ENCODE data around the gene PLEKHG7. TPM values are rescaled to one million over a fixed set of nuclear protein-coding genes. Genes with fewer than 3 reads are reported as not detected.
A peak's percentile ranks its signal among the peaks of the same experiment; 100 is the strongest.
"Not testable (repeated sequence)": the region's sequence is repeated elsewhere in the genome, so short reads cannot be mapped to it uniquely, and the experiment has no call there.

PLEKHG7 gene, protein sequence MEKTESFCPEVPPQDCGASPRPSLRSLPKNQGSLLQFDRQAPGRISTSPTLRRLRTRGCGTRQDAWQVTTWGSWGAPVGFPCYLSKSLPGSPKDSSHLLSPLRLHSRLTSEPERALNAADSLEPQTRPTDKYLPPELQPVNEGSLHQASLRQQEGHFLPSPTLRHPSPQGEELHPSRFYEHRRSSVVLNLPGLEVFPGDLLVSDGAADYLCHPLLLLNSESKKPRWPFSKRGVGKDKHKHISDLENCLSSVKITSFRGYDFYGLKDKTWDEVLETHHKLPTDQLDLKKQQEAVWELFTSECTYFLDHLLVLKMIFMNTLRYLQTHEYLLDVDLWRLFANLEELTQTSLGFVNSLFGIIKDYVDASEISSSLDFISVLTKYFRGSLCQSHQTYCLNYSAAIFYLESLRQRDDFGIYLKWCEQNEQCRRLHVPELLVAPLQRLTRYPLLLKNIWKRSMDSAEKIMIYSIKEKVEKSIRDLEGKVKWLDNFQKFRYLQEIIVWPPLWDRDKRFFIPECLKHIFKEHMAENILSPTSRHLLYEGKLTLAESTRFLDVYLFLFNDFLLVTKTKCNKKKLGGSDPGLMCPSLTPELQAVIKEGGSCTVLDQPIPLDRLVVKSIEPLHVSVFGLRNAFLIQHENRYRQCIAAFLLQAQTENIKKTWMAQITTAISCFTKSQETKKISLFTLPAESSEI
- 1.5 TPM for total RNA-seq
- polyA plus RNA-seq (ENCODE audit: insufficient read depth, low read depth, low replicate concordance): 0.45 TPM
- long read RNA-seq, donor 1: 0 reads
- long read RNA-seq, donor 2: 0 reads
- long read RNA-seq, donor 3: 0 reads
- long read RNA-seq, donor 4: 0 reads
- long read RNA-seq, donor 5: 0 reads
- long read RNA-seq, donor 6: 0 reads
- long read RNA-seq, donor 7, partial matches to known transcripts: 0 of 10 reads
- long read RNA-seq, donor 7, other reads (novel, unspliced or antisense): 10 of 10 reads
- long read RNA-seq, donor 8: 0 reads
- long read RNA-seq, donor 9: 0 reads
- long read RNA-seq, donor 10: 0 reads

- no peaks in the 10 kb centered on the region for H3K36me3 ChIP-seq (ENCODE audit: control insufficient read depth in 2 of 3, insufficient read depth in 3 of 3, low read length in 3 of 3)
- no peaks in the 10 kb centered on the region for H3K9me3 ChIP-seq (ENCODE audit: control insufficient read depth in 2 of 3, insufficient read depth in 1 of 3, low read length in 3 of 3)
- intact Hi-C loops (cut with DNase I): no loop called here
- FAIRE-seq (no peak), DNase-seq (peak in 4 of 5 donors; percentile 24 to 75 (median 54))
- no peaks in the 10 kb centered on the region for H3K27me3 ChIP-seq (ENCODE audit: control insufficient read depth, insufficient read depth, low read length)
- H3K4me3 ChIP-seq (ENCODE audit: low read length in 3 of 3): peak within 1 kb of the TSS; percentile 57 to 81 (median 74)
- TF ChIP-seq, protein P1, sequence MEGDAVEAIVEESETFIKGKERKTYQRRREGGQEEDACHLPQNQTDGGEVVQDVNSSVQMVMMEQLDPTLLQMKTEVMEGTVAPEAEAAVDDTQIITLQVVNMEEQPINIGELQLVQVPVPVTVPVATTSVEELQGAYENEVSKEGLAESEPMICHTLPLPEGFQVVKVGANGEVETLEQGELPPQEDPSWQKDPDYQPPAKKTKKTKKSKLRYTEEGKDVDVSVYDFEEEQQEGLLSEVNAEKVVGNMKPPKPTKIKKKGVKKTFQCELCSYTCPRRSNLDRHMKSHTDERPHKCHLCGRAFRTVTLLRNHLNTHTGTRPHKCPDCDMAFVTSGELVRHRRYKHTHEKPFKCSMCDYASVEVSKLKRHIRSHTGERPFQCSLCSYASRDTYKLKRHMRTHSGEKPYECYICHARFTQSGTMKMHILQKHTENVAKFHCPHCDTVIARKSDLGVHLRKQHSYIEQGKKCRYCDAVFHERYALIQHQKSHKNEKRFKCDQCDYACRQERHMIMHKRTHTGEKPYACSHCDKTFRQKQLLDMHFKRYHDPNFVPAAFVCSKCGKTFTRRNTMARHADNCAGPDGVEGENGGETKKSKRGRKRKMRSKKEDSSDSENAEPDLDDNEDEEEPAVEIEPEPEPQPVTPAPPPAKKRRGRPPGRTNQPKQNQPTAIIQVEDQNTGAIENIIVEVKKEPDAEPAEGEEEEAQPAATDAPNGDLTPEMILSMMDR (IDR thresholded peaks at IDR 0.05; ENCODE audit: borderline replicate concordance, extremely low read depth, insufficient read depth): no peak
- H3K27ac ChIP-seq (ENCODE audit: low read depth in 2 of 2, low read length in 2 of 2): peak within 1 kb of the TSS; percentile 11 to 81
- H3K9ac ChIP-seq (ENCODE audit: low read length in 3 of 3): peak within 1 kb of the TSS; percentile 12 to 74 (median 34)
- H3K4me1 ChIP-seq (ENCODE audit: control insufficient read depth in 2 of 3, insufficient read depth in 2 of 3, low read depth in 1 of 3, low read length in 3 of 3): no peaks in the 10 kb centered on the region
Measured at GRCh38 chr12:92702754-92703679, at the start of gene PLEKHG7. TSS of gene PLEKHG7 (plus strand) at chr12:92702989. CDS start at chr12:92706632, 3,643 bp downstream.

DNA sequence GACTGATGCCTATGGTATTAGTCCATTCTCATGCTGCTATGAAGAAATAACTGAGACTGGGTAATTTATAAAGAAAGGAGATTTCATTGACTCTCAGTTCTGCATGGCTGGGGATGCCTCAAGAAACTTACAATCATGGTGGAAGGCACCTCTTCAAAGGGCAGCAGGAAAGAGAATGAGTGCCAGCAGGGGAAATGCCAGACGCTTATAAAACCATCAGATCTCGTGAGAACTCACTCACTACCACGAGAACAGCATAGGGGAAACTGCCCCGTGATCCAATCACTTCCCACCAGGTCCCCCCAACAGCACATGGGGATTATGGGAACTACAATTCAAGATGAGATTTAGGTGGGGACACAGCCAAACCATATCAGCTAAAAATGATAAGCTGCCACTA lies 48.5 kb upstream of the PLEKHG7 start:
- H3K27ac ChIP-seq (ENCODE audit: low read depth in 2 of 2, low read length in 2 of 2); DNase-seq; H3K4me1 ChIP-seq (ENCODE audit: control insufficient read depth in 2 of 3, insufficient read depth in 2 of 3, low read depth in 1 of 3, low read length in 3 of 3); H3K27me3 ChIP-seq (ENCODE audit: control insufficient read depth, insufficient read depth, low read length); H3K4me3 ChIP-seq (ENCODE audit: low read length in 3 of 3); H3K9me3 ChIP-seq (ENCODE audit: control insufficient read depth in 2 of 3, insufficient read depth in 1 of 3, low read length in 3 of 3); H3K36me3 ChIP-seq (ENCODE audit: control insufficient read depth in 2 of 3, insufficient read depth in 3 of 3, low read length in 3 of 3); FAIRE-seq; intact Hi-C loops (cut with DNase I); H3K9ac ChIP-seq (ENCODE audit: low read length in 3 of 3): not testable (repeated sequence)

- H3K9me3 ChIP-seq (ENCODE audit: control insufficient read depth in 2 of 3, insufficient read depth in 1 of 3, low read length in 3 of 3): no peaks in the 10 kb centered on the region
- TF ChIP-seq, protein P1 (IDR thresholded peaks at IDR 0.05; ENCODE audit: borderline replicate concordance, extremely low read depth, insufficient read depth): no peak
- no peaks in the 10 kb centered on the region for H3K36me3 ChIP-seq (ENCODE audit: control insufficient read depth in 2 of 3, insufficient read depth in 3 of 3, low read length in 3 of 3)
- H3K9ac ChIP-seq (ENCODE audit: low read length in 3 of 3): no peak overlapping the region
- H3K27ac ChIP-seq (ENCODE audit: low read depth in 2 of 2, low read length in 2 of 2): no peak overlapping the region
- no peaks in the 10 kb centered on the region for H3K4me1 ChIP-seq (ENCODE audit: control insufficient read depth in 2 of 3, insufficient read depth in 2 of 3, low read depth in 1 of 3, low read length in 3 of 3)
- intact Hi-C loops (cut with DNase I): no loop called here
- DNase-seq (peak in 1 of 5 donors; percentile 3), FAIRE-seq (no peak)
- no peak overlapping the region for H3K4me3 ChIP-seq (ENCODE audit: low read length in 3 of 3)
- no peaks in the 10 kb centered on the region for H3K27me3 ChIP-seq (ENCODE audit: control insufficient read depth, insufficient read depth, low read length)
Measured at GRCh38 chr12:92654929-92655328, 47.9 kb upstream of the PLEKHG7 start.
